RWPE1 (cell line): ENCODE measurements around the gene NDUFA1.
"Not testable (repeated sequence)": the region's sequence is repeated elsewhere in the genome, so short reads cannot be mapped to it uniquely, and the experiment has no call there.

ENCODE experiments used
- CTCF ChIA-PET: fragments of 350-600 bp; sonication (Branson Sonifier 250); formaldehyde crosslinking; extraction: SDS; loops from one replicate; lab custom pipeline; 2021; lab: Yijun Ruan, JAX
- POLR2A ChIA-PET: fragments of 400-600 bp; formaldehyde crosslinking; extraction: SDS; loops from one replicate; lab custom pipeline; 2020; ENCODE audit warnings: antibody characterized with exemption; ENCODE audit not compliant: low non-redundant PET; lab: Yijun Ruan, JAX
- DNase-seq: peaks from one replicate; pipeline ENCODE4 v3.0.0; 2012; ENCODE audit warnings: low spot score
- H3K27ac ChIP-seq: fragments of 450-650 bp; 2 replicates; pipeline ENCODE4 v1.5.1; 2017
- CTCF ChIP-seq: fragments of 450-650 bp; conservative IDR thresholded peaks from 2 replicates; pipeline ENCODE4 v1.5.1; 2017; ENCODE audit warnings: low read depth, mild to moderate bottlenecking

The NDUFA1 gene

GRCh38 chrX:119871599-119872395 is at the start of gene NDUFA1, which contains the start of gene RNF113A:
Gene NDUFA1 (plus strand): TSS chrX:119871832. CDS start chrX:119871912, 80 bp downstream.
Gene RNF113A (minus strand): TSS chrX:119871733. CDS start chrX:119871613, 120 bp downstream.
- POLR2A ChIA-PET: interaction anchor here (0.6 kb wide), 1 partner anchor 394 kb away, joined by 3 read pairs; no protein-coding TSS in a partner anchor
- CTCF ChIA-PET: interaction anchor here (0.9 kb wide), 1 partner anchor 9 kb away, joined by 4 read pairs; no protein-coding TSS in a partner anchor
- peak; percentile 73 for DNase-seq
- H3K27ac ChIP-seq: peak within 1 kb of the TSS; percentile 95
- TF ChIP-seq CTCF: no peak

- CTCF ChIA-PET, POLR2A ChIA-PET, DNase-seq, H3K27ac ChIP-seq: not testable (repeated sequence)
Observed at GRCh38 chrX:119824221-119824620, 47.4 kb upstream of the NDUFA1 start.

- ChIA-PET CTCF (no interaction called here), POLR2A (no interaction called here)
- TF ChIP-seq CTCF: no peak
- no peak overlapping the region for H3K27ac ChIP-seq
- no peak for DNase-seq
Observed at GRCh38 chrX:119826399-119826959, 45.2 kb upstream of the NDUFA1 start.

GRCh38 chrX:119828446-119828845 is 43.2 kb upstream of the NDUFA1 start:
- POLR2A ChIA-PET: no interaction called here
- no peak for DNase-seq
- CTCF ChIA-PET: no interaction called here
- no peak overlapping the region for H3K27ac ChIP-seq
- TF ChIP-seq CTCF: no peak

GRCh38 chrX:119833905-119834304 is 37.7 kb upstream of the NDUFA1 start:
- TF ChIP-seq CTCF: no peak
- DNase-seq: no peak
- ChIA-PET CTCF (no interaction called here), POLR2A (interaction anchor here (0.6 kb wide), 1 partner anchor 14 kb away, joined by 3 read pairs; no protein-coding TSS in a partner anchor)
- no peak overlapping the region for H3K27ac ChIP-seq

- TF ChIP-seq CTCF: no peak
- POLR2A ChIA-PET: interaction anchor here (0.5 to 0.7 kb wide), 4 partner anchors 60 to 752 kb away, joined by 3 read pairs; partner anchors contain the start of gene RPL39
- peak within 1 kb of the TSS; percentile 83 for H3K27ac ChIP-seq
- DNase-seq: peak; percentile 94
- CTCF ChIA-PET: no interaction called here
Observed at GRCh38 chrX:119852382-119853353, 19.0 kb upstream of the NDUFA1 start, which contains the start of gene UPF3B. Gene UPF3B (minus strand): TSS chrX:119852963. CDS start chrX:119852928, 35 bp downstream.
